K562 (cell line): ENCODE data around the gene EFNA1.

Experiments
- ARNT ChIP-seq, 2 experiments: fragments of 450-650 bp; IDR thresholded peaks; 2 replicates each; pipeline ENCODE4 v1.6.1; 2016; ENCODE audit warnings: mild to moderate bottlenecking in 1 of 2
- ELF4 ChIP-seq: fragments of 450-650 bp; formaldehyde crosslinking; IDR thresholded peaks from 2 replicates; pipeline ENCODE4 v1.4.0; 2022; ENCODE audit warnings: missing genetic modification characterization
- FOXA3 ChIP-seq, 2 experiments: fragments of 450-650 bp in 1 of 2; sonication (generic) in 1 of 2; formaldehyde crosslinking; IDR thresholded peaks in 1 of 2; conservative IDR thresholded peaks in 1 of 2; 2 replicates each; pipeline versions ENCODE4 v1.4.0 to v1.8.0; 2020 to 2022; ENCODE audit warnings: mild to moderate bottlenecking in 2 of 2, missing genetic modification reagents in 1 of 2
- HDAC6 ChIP-seq: IDR thresholded peaks from 2 replicates; pipeline ENCODE4 v1.6.1; 2012; ENCODE audit warnings: low read depth, mild to moderate bottlenecking, control low read depth, inconsistent platforms, low read length, moderate library complexity
- NR1H2 ChIP-seq: sonication (generic); formaldehyde crosslinking; IDR thresholded peaks from 2 replicates; pipeline ENCODE4 v1.4.0; 2020; ENCODE audit warnings: mild to moderate bottlenecking, missing genetic modification reagents
- POLR2A ChIP-seq: fragments of 450-650 bp; conservative IDR thresholded peaks from 2 replicates; pipeline ENCODE4 v1.6.1; 2016
- ZBTB1 ChIP-seq: sonication (generic); formaldehyde crosslinking; IDR thresholded peaks from 2 replicates; pipeline ENCODE4 v1.8.1; 2023; ENCODE audit warnings: missing genetic modification reagents, low read depth, mild to moderate bottlenecking, borderline replicate concordance
- TF ChIP-seq, protein P1 (sequence below), 3 experiments: IDR thresholded peaks in 2 of 3; conservative IDR thresholded peaks in 1 of 3; 2 replicates each; pipeline ENCODE4 v1.5.1; 2011 to 2012; ENCODE audit warnings: low read length in 3 of 3, mild to moderate bottlenecking in 3 of 3, control low read depth in 2 of 3, improper control_type of control experiment in 1 of 3, inconsistent platforms in 1 of 3, low read depth in 1 of 3, mixed read lengths in 1 of 3, moderate library complexity in 1 of 3; ENCODE audit not compliant: insufficient read depth in 2 of 3
- TF ChIP-seq, protein P2 (sequence below), 2 experiments: fragments of 450-650 bp; IDR thresholded peaks; 2 replicates each; pipeline ENCODE4 v1.6.1; 2016
- TF ChIP-seq, protein P3 (sequence below), 2 experiments: fragments of 450-650 bp in 1 of 2; sonication (generic) in 1 of 2; formaldehyde crosslinking; conservative IDR thresholded peaks; 2 replicates each; pipeline versions ENCODE4 v1.4.0 to v1.8.1; 2020 to 2022; ENCODE audit warnings: mild to moderate bottlenecking in 1 of 2, missing genetic modification reagents in 1 of 2
- TF ChIP-seq, protein P4 (sequence below): fragments of 150-350 bp; IDR thresholded peaks from 2 replicates; pipeline ENCODE4 v1.6.1; 2014; ENCODE audit warnings: low read depth, mild to moderate bottlenecking, low read length, borderline replicate concordance

DNA sequence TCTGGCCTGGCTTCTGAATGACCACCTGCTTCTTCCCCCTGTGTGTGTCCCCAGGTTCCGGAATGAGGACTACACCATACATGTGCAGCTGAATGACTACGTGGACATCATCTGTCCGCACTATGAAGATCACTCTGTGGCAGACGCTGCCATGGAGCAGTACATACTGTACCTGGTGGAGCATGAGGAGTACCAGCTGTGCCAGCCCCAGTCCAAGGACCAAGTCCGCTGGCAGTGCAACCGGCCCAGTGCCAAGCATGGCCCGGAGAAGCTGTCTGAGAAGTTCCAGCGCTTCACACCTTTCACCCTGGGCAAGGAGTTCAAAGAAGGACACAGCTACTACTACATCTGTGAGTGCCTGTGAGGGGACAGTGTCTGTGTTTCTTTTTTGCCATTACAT lies 3.6 kb downstream of the EFNA1 start:
- TF ChIP-seq HDAC6 (no peak), ZBTB1 (CRISPR knock-in tag) (no peak), ELF4 (CRISPR knock-in tag) (no peak), NR1H2 (no peak), POLR2A (no peak), FOXA3 (CRISPR knock-in tag; conservative IDR thresholded peaks at IDR 0.05 in 1 of 2, IDR thresholded peaks at IDR 0.05 in 1 of 2) (no peak), ARNT (IDR thresholded peaks at IDR 0.05) (no peak)
- TF ChIP-seq, protein P1, sequence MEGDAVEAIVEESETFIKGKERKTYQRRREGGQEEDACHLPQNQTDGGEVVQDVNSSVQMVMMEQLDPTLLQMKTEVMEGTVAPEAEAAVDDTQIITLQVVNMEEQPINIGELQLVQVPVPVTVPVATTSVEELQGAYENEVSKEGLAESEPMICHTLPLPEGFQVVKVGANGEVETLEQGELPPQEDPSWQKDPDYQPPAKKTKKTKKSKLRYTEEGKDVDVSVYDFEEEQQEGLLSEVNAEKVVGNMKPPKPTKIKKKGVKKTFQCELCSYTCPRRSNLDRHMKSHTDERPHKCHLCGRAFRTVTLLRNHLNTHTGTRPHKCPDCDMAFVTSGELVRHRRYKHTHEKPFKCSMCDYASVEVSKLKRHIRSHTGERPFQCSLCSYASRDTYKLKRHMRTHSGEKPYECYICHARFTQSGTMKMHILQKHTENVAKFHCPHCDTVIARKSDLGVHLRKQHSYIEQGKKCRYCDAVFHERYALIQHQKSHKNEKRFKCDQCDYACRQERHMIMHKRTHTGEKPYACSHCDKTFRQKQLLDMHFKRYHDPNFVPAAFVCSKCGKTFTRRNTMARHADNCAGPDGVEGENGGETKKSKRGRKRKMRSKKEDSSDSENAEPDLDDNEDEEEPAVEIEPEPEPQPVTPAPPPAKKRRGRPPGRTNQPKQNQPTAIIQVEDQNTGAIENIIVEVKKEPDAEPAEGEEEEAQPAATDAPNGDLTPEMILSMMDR (IDR thresholded peaks at IDR 0.05 in 2 of 3, conservative IDR thresholded peaks at IDR 0.05 in 1 of 3; ENCODE audit: insufficient read depth in 2 of 3, low read depth in 1 of 3, low read length in 3 of 3), result no peak
- TF ChIP-seq, protein P2, sequence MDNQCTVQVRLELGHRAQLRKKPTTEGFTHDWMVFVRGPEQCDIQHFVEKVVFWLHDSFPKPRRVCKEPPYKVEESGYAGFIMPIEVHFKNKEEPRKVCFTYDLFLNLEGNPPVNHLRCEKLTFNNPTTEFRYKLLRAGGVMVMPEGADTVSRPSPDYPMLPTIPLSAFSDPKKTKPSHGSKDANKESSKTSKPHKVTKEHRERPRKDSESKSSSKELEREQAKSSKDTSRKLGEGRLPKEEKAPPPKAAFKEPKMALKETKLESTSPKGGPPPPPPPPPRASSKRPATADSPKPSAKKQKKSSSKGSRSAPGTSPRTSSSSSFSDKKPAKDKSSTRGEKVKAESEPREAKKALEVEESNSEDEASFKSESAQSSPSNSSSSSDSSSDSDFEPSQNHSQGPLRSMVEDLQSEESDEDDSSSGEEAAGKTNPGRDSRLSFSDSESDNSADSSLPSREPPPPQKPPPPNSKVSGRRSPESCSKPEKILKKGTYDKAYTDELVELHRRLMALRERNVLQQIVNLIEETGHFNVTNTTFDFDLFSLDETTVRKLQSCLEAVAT (IDR thresholded peaks at IDR 0.05), result no peak
- TF ChIP-seq, protein P3, sequence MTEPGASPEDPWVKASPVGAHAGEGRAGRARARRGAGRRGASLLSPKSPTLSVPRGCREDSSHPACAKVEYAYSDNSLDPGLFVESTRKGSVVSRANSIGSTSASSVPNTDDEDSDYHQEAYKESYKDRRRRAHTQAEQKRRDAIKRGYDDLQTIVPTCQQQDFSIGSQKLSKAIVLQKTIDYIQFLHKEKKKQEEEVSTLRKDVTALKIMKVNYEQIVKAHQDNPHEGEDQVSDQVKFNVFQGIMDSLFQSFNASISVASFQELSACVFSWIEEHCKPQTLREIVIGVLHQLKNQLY (CRISPR knock-in tag; conservative IDR thresholded peaks at IDR 0.05), result no peak
- TF ChIP-seq, protein P4, sequence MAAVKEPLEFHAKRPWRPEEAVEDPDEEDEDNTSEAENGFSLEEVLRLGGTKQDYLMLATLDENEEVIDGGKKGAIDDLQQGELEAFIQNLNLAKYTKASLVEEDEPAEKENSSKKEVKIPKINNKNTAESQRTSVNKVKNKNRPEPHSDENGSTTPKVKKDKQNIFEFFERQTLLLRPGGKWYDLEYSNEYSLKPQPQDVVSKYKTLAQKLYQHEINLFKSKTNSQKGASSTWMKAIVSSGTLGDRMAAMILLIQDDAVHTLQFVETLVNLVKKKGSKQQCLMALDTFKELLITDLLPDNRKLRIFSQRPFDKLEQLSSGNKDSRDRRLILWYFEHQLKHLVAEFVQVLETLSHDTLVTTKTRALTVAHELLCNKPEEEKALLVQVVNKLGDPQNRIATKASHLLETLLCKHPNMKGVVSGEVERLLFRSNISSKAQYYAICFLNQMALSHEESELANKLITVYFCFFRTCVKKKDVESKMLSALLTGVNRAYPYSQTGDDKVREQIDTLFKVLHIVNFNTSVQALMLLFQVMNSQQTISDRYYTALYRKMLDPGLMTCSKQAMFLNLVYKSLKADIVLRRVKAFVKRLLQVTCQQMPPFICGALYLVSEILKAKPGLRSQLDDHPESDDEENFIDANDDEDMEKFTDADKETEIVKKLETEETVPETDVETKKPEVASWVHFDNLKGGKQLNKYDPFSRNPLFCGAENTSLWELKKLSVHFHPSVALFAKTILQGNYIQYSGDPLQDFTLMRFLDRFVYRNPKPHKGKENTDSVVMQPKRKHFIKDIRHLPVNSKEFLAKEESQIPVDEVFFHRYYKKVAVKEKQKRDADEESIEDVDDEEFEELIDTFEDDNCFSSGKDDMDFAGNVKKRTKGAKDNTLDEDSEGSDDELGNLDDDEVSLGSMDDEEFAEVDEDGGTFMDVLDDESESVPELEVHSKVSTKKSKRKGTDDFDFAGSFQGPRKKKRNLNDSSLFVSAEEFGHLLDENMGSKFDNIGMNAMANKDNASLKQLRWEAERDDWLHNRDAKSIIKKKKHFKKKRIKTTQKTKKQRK, result no peak
